GM18507 (cell line): ENCODE data around the gene USP40.
"Not testable (repeated sequence)": the region's sequence is repeated elsewhere in the genome, so short reads cannot be mapped to it uniquely, and the experiment has no call there.

Source experiments
- DNase-seq: peaks from one replicate; pipeline ENCODE4 v3.0.0; 2011; ENCODE audit warnings: low read depth; ENCODE audit not compliant: insufficient read length; ENCODE audit errors: extremely low spot score
- FAIRE-seq: peaks from 2 replicates; lab custom pipeline; 2011; peaks lifted over from hg19 to GRCh38; lab: Jason Lieb, UNC

USP40 gene, protein sequence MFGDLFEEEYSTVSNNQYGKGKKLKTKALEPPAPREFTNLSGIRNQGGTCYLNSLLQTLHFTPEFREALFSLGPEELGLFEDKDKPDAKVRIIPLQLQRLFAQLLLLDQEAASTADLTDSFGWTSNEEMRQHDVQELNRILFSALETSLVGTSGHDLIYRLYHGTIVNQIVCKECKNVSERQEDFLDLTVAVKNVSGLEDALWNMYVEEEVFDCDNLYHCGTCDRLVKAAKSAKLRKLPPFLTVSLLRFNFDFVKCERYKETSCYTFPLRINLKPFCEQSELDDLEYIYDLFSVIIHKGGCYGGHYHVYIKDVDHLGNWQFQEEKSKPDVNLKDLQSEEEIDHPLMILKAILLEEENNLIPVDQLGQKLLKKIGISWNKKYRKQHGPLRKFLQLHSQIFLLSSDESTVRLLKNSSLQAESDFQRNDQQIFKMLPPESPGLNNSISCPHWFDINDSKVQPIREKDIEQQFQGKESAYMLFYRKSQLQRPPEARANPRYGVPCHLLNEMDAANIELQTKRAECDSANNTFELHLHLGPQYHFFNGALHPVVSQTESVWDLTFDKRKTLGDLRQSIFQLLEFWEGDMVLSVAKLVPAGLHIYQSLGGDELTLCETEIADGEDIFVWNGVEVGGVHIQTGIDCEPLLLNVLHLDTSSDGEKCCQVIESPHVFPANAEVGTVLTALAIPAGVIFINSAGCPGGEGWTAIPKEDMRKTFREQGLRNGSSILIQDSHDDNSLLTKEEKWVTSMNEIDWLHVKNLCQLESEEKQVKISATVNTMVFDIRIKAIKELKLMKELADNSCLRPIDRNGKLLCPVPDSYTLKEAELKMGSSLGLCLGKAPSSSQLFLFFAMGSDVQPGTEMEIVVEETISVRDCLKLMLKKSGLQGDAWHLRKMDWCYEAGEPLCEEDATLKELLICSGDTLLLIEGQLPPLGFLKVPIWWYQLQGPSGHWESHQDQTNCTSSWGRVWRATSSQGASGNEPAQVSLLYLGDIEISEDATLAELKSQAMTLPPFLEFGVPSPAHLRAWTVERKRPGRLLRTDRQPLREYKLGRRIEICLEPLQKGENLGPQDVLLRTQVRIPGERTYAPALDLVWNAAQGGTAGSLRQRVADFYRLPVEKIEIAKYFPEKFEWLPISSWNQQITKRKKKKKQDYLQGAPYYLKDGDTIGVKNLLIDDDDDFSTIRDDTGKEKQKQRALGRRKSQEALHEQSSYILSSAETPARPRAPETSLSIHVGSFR

GRCh38 chr2:233566141-233566956, at the start of gene USP40:
USP40 (minus strand) TSS chr2:233566782; CDS start chr2:233565554, 1,228 bp downstream.
- FAIRE-seq (peak; percentile 91), DNase-seq (peak; percentile 48)

DNA sequence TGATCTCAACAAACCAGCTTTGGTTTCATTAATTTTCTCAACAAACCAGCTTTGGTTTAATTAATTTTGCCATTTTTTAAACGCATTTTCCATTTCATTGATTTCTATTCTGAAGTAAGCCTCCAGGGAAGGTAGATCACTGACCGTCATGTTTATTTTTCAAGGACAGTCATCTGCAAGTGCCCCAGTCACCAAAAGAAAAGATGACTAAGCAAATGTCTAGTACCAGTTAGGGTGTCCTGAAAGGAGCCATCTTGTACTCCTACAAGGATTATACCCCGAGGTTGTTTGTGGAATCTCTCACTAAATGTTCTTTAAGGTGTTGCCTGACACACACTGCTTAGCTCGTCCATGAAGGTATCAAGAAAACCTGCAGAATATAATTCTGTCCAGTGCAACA, 44.7 kb upstream of the USP40 start:
- FAIRE-seq, result no peak
- DNase-seq, result no peak

GRCh38 chr2:233605680-233606079, 39.1 kb upstream of the USP40 start:
- no peak for DNase-seq
- no peak for FAIRE-seq

DNA sequence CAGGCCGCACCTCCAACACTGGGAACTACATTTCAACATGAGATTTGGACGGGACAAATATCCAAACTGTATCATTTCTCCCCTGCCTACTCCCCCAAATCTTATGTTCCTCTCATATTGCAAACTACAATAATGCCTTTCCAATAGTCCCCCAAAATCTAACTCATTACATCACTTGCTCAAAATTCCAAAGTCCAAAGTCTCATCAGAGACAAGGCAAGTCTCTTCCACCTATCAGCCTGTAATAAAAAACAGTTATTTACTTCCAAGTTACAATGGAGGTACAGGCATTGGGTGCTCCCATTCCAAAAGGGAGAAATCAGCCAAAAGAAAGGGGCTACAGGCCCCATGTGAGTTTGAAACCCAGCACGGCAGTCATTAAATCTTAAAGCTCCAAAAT, 38.2 kb upstream of the USP40 start:
- no peak for DNase-seq
- no peak for FAIRE-seq

DNA sequence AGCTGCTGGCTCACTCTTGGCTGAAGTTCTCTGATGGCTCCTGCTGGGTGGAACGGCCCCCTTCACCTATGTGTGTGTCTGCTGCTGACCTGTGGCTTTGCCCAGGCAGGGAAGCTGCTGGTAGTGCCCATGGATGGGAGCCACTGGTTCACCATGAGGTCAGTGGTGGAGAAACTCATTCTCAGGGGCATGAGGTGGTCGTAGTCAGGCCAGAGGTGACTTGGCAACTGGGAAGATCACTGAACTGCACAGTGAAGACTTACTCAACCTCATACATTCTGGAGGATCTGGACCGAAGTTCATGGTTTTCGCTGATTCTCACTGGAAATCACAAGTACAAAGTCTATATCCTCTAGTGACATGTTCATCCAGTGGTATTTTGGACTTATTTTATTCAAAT, 36.9 kb upstream of the USP40 start:
- no peak for DNase-seq
- FAIRE-seq, result no peak

DNA sequence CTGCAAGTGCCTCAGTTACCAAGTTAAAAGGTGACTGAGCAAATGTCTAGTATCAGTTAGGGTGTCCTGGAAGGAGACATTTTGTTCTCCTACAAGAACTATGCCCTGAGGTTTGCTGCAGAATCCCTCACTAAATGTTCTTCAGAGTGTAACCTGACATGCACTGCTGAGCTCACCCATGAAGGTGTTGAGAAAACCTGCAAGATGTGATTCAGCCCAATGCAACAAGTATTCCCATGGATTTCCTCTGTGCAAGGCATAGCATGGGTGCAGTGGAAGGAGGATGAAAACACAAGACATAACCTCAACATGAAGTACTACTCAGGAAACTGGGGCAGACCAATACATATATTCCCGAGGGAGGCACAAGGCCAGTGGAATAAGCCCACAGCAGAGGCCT, 35.5 kb upstream of the USP40 start:
- no peak for FAIRE-seq
- DNase-seq, result no peak

DNA sequence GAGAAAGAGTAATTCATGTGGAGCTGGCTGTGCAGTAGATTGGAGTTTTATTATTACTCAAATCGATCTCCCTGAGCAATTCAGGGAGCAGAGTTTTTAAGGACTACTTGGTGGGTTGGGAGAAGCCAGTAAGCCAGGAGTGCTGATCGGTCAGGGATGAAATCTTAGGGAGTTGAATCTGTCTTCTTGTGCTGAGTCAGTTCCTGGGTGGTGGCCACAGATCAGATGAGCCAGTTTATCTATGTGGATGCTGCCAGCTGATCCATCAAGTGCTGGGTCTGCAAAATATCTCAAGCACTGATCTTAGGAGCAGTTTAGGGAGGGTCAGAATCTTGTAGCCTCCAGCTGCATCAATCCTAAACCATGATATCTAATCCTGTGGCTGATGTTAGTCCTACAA, 33.8 kb upstream of the USP40 start:
- DNase-seq (no peak), FAIRE-seq (no peak)

DNA sequence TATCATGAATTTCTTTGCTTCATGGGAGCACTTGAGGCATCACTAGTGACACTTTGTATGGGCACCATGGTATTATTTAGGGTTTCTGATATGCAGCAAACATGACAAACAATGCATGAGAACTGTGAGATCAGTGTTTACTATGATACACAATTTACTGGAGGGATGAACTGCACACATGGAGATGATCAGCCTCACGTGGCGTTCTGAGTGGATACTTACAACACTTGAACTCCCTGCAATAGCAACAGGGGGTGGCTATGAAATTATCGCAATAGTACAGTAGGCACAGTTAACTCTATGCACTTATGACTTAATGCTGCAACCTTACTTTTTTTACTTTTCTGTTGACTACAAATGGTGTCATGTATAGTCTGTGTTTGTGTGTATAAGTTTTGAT, 32.4 kb upstream of the USP40 start:
- FAIRE-seq (no peak), DNase-seq (no peak)

DNA sequence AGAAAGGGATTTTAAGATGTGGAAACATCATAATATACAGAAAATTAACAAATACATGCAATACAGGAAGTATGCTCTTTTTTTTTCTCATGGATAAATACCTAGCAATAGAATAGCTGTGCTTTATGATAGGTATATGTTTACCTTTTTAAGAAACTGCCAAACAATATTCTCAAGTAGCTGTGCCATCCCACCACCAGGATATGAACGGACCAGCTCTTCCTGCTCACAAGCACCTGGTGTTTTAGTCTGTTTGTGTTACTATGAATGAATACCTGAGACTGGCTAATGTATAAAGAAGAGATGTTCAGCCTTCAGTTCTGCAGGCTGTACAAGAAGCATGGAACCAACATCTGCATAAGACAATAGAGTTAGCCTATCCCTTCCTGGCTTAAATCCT, 30.9 kb upstream of the USP40 start:
- no peak for FAIRE-seq
- DNase-seq, result no peak

GRCh38 chr2:233593201-233593600, 26.6 kb upstream of the USP40 start:
- FAIRE-seq, result peak; percentile 60
- DNase-seq, result no peak

DNA sequence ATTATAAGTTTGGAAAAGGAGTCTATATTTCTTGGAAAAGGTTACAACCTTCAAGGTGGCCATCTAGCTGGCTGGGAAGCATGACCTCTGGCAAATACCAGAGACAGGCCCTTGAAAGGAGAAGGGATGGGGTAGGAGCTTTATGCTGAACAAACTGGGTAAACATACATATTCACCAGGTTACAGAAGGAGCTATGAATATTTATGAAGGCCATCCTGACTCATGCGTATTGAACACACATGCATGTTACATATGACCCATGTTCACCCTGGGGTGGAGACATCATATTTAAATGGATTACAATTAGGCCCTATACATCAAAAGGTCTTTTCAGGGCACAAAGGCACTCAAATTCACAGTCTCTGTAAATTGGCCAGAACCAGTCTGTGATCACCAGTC, 26.1 kb upstream of the USP40 start:
- DNase-seq, result not testable (repeated sequence)
- FAIRE-seq, result peak; percentile 70

GRCh38 chr2:233588400-233588799, 21.8 kb upstream of the USP40 start:
- DNase-seq (no peak), FAIRE-seq (no peak)

DNA sequence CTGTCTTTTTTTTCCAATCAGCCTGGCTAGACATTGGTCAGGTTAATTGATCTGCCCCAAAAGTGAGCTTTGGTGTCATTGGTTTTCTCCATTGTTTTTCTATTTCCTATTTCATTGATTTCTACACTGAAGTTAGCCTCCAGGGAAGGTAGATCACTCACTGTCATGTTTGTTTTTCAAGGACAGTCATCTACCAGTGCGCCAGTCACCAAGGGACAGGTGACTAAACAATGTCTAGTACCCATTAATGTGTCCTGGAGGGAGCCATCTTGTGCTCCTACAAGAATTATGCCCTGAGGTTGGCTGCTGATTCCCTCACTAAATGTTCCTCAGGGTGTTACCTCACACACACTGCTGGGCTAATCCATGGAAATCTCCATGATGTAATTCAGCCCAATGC, 17.6 kb upstream of the USP40 start:
- FAIRE-seq (no peak), DNase-seq (no peak)

- not testable (repeated sequence) for FAIRE-seq, DNase-seq
Measured at GRCh38 chr2:233583217-233583965, 16.8 kb upstream of the USP40 start.

DNA sequence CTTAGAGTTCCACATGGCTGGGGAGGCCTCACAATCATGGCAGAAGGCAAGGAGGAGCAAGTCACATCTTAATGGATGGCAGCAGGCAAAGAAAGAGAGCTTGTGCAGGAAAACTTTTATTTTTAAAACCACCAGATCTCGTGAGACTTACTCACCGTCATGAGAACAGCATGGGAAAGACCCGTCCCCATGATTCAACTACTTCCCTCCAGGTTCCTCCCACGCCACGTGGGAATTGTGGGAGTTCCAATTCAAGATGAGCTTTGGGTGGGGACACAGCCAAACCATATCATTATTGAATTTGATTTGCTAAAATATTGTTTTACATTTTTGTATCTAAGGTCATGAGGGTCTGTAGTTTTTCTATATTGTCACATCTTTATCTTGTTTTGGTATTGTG, 10.8 kb upstream of the USP40 start:
- DNase-seq, FAIRE-seq: not testable (repeated sequence)

GRCh38 chr2:233572468-233572867, 5.9 kb upstream of the USP40 start:
- no peak for FAIRE-seq

GRCh38 chr2:233571462-233571861, 4.9 kb upstream of the USP40 start:
- peak; percentile 12 for FAIRE-seq
- no peak for DNase-seq

More at GRCh38 chr2:233572468-233572867, 5.9 kb upstream of the USP40 start:
- no peak for DNase-seq

DNA sequence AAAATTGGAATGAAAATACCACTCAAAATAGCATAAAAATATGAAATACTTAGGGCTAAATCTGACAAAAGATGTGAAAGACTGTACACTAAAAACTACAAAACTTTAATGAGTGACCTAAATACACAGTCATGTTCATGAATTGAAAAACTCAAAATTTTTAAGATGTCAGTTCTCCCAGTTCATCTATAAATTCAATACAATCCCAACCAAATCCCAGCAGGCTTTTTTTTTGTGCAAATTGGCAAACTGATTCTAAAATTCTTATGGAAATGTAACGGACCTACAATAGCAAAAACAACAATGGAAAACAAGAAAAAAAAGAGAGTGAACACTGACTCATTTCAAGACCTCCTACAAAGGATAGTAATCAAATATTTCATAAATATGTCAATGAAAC, 4.4 kb upstream of the USP40 start:
- DNase-seq, result no peak
- no peak for FAIRE-seq
